BLaER1 treated with 17β-estradiol and CSF1 and Interleukin-3, amounts not matched to agents 10 nM and 100 nM (cell line): ENCODE data around the gene HSPA14.

Experiments used
- H3K27ac ChIP-seq, 11 experiments: shearing (Covaris generic); formaldehyde crosslinking; 2 replicates each; pipeline ENCODE4 v1.8.1; 2022
- H3K27me3 ChIP-seq, 11 experiments: shearing (Covaris generic); formaldehyde crosslinking; 2 replicates each; pipeline ENCODE4 v1.8.1; 2022
- H3K36me3 ChIP-seq, 11 experiments: shearing (Covaris generic); formaldehyde crosslinking; 2 replicates each; pipeline ENCODE4 v1.8.1; 2022
- H3K4me1 ChIP-seq, 10 experiments: shearing (Covaris generic); formaldehyde crosslinking; 2 replicates each; pipeline ENCODE4 v1.8.1; 2022
- H3K4me2 ChIP-seq, 11 experiments: shearing (Covaris generic); formaldehyde crosslinking; 2 replicates each; pipeline ENCODE4 v1.8.1; 2022
- H3K4me3 ChIP-seq, 10 experiments: shearing (Covaris generic); formaldehyde crosslinking; 2 replicates each; pipeline ENCODE4 v1.8.1; 2022
- H3K9ac ChIP-seq, 11 experiments: shearing (Covaris generic); formaldehyde crosslinking; 2 replicates each; pipeline ENCODE4 v1.8.1; 2022
- H3K9me3 ChIP-seq, 11 experiments: shearing (Covaris generic); formaldehyde crosslinking; replicated peaks in 1 of 11; 2 replicates each; pipeline ENCODE4 v1.8.1; 2022
- H4K20me1 ChIP-seq, 11 experiments: shearing (Covaris generic); formaldehyde crosslinking; 2 replicates each; pipeline ENCODE4 v1.8.1; 2022
- Cebpa-rat ChIP-seq, 11 experiments: shearing (Covaris generic); IDR thresholded peaks; 2 replicates each; pipeline ENCODE4 v1.8.1; 2022

Gene HSPA14

DNA sequence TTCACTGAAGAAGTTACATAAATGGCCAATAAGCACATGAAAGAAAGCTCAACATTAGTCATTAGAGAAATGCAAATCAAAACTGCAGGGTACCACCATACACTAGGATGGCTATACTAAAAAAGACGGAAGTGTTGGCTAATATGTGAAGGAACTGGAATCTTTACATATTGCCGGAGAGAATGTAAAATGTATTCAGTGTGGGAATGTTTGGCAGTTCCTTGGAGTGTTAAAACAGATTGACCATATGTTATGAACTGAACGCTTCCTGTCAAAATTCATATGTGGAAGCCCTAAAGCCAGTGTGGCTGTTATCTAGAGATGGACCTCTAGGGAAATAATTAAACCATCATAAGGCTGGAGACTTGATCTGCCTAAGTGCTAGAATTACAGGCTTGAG, 73.7 kb downstream of the HSPA14 start:
- peaks cover 98 to 100% (median 100%) of the 10 kb centered on the region in 11 experiments for H3K36me3 ChIP-seq
- H3K27me3 ChIP-seq, result no peaks in the 10 kb centered on the region
- H3K4me2 ChIP-seq, result no peak overlapping the region
- no peak overlapping the region for H3K4me3 ChIP-seq
- peaks cover 0 to 18% (median 0%) of the 10 kb centered on the region in 11 experiments; a peak in 4 of 22 replicates for H4K20me1 ChIP-seq
- TF ChIP-seq Cebpa-rat (IDR thresholded peaks at IDR 0.05), result no peak
- no peaks in the 10 kb centered on the region for H3K4me1 ChIP-seq
- H3K9ac ChIP-seq, result no peak overlapping the region
- H3K9me3 ChIP-seq, result peaks cover 37 to 66% (median 58%) of the 10 kb centered on the region in 11 experiments
- no peak overlapping the region for H3K27ac ChIP-seq

DNA sequence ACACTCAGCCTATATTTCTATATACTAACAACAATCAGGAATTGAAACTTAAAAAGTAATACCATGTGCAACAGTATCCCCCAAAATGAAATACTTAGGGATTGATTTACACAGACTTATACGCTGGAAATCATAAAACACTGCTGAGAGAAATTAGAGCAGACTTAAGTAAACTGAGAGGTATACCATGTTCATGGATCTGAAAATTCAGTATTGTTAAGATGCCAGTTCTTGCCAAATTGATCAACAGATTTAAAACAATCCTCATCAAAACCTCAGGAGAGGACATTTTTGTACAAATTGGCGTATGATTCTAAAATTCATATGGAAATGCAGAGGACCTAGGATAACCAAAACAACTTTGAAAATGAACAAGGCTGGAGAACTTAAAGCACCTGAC, 78.5 kb downstream of the HSPA14 start:
- Histone ChIP-seq H3K4me3 (no peak overlapping the region), H3K27me3 (no peaks in the 10 kb centered on the region), H3K4me1 (no peaks in the 10 kb centered on the region), H4K20me1 (peaks cover 0 to 11% (median 0%) of the 10 kb centered on the region in 11 experiments; a peak in 4 of 22 replicates), H3K4me2 (no peak overlapping the region), H3K9ac (no peak overlapping the region), H3K27ac (no peak overlapping the region), H3K36me3 (peaks cover 98 to 100% (median 100%) of the 10 kb centered on the region in 11 experiments), H3K9me3 (peaks cover 62 to 83% (median 71%) of the 10 kb centered on the region in 11 experiments)
- TF ChIP-seq Cebpa-rat (IDR thresholded peaks at IDR 0.05), result no peak

DNA sequence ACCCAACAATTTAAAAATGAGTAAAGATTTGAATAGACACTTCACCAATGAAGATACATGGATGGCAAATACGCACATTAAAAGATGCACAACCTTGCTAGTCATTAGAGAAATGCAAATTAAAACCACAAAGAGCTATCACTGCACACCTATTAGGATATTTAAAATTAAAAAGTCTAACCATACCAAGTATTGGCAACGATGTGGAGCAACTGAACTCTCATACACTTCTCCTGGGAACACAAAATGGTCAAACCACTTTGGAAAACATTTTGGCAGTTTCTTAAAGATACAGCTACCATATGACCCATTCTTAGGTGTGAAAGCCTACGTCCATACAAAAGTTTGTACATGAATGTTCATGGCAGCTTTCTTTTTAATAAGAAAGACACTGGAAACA, 79.7 kb downstream of the HSPA14 start:
- peaks cover 0 to 11% (median 0%) of the 10 kb centered on the region in 11 experiments; a peak in 4 of 22 replicates for H4K20me1 ChIP-seq
- H3K4me2 ChIP-seq, result no peak overlapping the region
- H3K4me3 ChIP-seq, result peak overlapping the region in 6 of 10 experiments; percentile 1 to 22 (median 8); a peak in 6 of 20 replicates
- H3K4me1 ChIP-seq, result no peaks in the 10 kb centered on the region
- H3K9ac ChIP-seq, result no peak overlapping the region
- no peak for TF ChIP-seq Cebpa-rat (IDR thresholded peaks at IDR 0.05)
- H3K27ac ChIP-seq, result no peak overlapping the region
- no peaks in the 10 kb centered on the region for H3K27me3 ChIP-seq
- H3K36me3 ChIP-seq, result peaks cover 98 to 100% (median 100%) of the 10 kb centered on the region in 11 experiments
- peaks cover 57 to 78% (median 65%) of the 10 kb centered on the region in 11 experiments for H3K9me3 ChIP-seq

DNA sequence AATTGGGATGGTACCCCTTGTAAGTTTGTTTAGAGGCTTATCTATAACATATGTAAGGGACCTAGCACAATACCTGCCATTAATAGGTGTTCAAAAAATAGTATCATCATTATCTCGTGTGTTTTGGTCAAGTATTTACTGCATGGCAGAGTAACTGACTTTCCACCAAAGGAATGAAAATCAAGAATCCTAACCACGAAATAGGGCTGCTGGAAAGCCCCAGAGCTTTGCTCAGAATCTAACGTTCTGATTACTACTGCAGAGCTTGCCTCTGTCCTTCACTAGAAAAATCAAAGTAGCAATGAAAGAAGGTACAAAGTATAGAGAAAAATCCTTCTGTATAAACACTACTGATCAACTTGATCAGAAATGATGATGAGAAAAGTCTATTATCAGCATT, 80.9 kb downstream of the HSPA14 start:
- no peak for TF ChIP-seq Cebpa-rat (IDR thresholded peaks at IDR 0.05)
- H3K36me3 ChIP-seq, result peaks cover 98 to 100% (median 100%) of the 10 kb centered on the region in 11 experiments
- no peak overlapping the region for H3K4me3 ChIP-seq
- no peaks in the 10 kb centered on the region for H3K4me1 ChIP-seq
- H3K9ac ChIP-seq, result no peak overlapping the region
- peaks cover 0 to 18% (median 0%) of the 10 kb centered on the region in 11 experiments; a peak in 5 of 22 replicates for H4K20me1 ChIP-seq
- H3K9me3 ChIP-seq, result peaks cover 51 to 66% (median 55%) of the 10 kb centered on the region in 11 experiments
- no peaks in the 10 kb centered on the region for H3K27me3 ChIP-seq
- no peak overlapping the region for H3K4me2 ChIP-seq
- no peak overlapping the region for H3K27ac ChIP-seq
